NT2/D1 (cell line): ENCODE measurements around the gene ELFN1.

Experiments
- SUZ12 ChIP-seq: IDR thresholded peaks from 2 replicates; pipeline ENCODE4 v1.6.1; 2011; ENCODE audit not compliant: insufficient read length, insufficient read depth; ENCODE audit errors: extremely low read depth
- YY1 ChIP-seq: IDR thresholded peaks from 2 replicates; pipeline ENCODE4 v1.6.1; 2011; ENCODE audit not compliant: insufficient read length, insufficient read depth
- ZNF274 ChIP-seq: IDR thresholded peaks from 2 replicates; pipeline ENCODE4 v1.6.1; 2011; ENCODE audit warnings: mild to moderate bottlenecking, low read depth, low read length

- no peak for TF ChIP-seq ZNF274
- no peak for TF ChIP-seq YY1
- no peak for TF ChIP-seq SUZ12
Observed at GRCh38 chr7:1758028-1758858, 88.2 kb downstream of the ELFN1 start.
